DMS79 (cell line): Measurements from ENCODE around the gene USP5.

Experiments used
- DNase-seq: peaks from one replicate; lab custom pipeline; 2025; lab: John Stamatoyannopoulos, UW

The USP5 gene

DNA sequence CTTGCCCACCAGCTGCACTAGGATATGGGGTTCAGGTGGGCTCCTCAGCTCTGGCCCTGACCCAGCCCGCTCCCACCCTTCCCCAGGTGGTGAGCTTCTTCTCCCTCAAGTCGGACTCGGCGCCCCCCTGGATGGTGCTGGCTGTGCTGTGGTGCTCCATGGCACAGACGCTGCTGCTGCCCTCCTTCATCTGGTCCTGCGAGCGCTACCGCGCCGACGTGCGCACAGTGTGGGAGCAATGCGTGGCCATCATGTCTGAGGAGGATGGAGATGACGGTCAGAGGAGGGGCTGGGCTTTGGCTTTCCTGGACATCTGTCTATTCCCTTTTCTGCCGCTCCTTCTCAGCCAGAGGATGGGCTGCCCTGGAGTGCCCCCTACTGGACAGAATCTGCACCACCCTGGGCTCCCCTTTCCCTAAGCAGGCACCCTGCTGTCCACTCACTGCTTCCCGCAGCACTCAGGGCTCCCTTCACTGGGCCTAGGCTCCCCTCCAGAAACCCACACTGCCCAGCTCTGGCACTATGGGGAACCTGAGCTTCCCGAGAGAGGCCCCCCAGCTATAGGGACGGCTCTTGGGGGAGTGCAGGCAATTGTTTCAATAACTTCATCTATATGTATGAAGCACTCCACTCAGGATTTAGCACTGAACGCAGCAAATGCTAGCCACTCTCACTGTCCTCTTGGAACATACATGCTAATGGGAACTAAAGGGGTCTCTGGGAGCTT lies 26.4 kb upstream of the USP5 start:
- peak; percentile 8 for DNase-seq

DNA sequence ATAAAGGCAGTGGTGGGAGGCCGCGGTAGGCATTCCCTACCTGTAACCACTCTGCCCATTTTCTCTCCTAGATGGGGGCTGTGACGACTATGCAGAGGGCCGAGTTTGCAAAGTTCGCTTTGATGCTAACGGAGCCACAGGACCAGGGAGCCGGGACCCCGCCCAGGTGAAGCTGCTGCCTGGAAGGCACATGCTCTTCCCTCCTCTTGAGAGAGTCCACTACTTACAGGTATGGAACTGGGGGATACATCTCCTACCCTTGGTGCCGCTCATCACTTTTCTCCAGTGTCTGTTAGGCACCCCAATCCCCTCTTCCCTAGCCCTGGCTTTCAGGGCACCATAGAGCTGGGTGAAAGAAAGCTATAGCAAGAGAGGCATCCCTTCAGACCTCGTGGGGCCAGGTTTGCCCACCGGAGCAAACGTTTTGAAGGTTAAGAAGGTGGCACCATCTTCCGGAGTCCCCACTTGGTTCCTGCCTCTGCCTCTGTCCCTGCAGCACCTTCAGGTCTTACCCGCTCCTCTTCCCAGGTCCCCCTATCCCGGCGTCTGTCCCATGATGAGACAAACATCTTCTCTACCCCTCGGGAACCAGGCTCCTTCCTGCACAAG lies 25.7 kb upstream of the USP5 start:
- DNase-seq = no peak

DNA sequence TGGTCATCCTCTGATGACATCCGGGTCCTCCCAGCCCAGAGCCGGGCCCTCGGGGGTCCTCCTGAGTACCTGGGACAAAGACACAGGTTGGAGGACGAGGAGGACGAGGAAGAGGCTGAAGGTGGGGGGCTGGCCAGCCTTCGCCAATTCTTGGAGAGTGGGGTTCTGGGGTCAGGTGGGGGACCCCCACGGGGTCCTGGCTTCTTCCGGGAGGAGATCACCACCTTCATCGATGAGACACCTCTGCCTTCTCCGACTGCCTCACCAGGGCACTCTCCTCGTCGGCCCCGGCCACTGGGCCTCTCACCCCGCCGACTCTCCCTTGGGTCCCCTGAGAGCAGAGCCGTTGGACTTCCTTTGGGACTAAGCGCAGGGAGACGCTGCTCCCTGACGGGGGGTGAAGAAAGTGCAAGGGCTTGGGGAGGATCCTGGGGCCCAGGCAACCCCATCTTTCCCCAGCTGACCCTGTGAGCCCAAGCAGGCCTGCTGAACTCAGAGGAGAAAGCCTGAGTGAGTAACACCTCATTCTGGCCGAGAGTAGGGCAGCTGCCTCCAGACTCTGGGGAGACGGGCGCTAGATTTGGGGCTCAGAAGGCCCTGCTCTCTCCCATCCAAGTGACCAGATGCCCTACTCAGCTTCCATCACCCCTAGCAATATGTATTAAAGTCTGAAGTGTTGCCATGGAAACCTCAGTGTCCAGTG lies 25.1 kb upstream of the USP5 start:
- DNase-seq = no peak

DNA sequence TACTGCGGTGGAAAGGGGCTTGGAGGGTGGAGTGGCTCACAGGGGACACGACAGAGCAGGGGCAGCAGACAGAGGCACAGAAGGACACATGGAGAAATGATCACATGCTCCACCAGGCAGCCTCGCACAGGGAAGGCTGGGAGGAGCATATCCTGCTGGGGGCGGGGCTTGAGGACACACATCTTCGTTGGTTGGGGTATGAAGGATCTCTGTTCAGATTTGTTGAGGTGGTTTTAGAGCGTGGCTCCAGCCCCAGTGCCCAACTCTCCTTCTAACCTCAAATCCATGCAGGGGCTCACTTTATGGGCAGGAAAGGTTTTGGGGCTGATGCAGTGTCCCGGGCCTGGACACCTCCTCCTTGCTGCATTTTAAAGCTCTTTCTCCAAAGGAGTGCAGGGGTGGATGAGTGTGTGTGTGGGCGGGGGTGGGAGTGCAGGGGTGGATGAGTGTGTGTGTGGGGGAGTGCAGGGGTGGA lies 24.5 kb upstream of the USP5 start:
- DNase-seq = peak; percentile 84

DNA sequence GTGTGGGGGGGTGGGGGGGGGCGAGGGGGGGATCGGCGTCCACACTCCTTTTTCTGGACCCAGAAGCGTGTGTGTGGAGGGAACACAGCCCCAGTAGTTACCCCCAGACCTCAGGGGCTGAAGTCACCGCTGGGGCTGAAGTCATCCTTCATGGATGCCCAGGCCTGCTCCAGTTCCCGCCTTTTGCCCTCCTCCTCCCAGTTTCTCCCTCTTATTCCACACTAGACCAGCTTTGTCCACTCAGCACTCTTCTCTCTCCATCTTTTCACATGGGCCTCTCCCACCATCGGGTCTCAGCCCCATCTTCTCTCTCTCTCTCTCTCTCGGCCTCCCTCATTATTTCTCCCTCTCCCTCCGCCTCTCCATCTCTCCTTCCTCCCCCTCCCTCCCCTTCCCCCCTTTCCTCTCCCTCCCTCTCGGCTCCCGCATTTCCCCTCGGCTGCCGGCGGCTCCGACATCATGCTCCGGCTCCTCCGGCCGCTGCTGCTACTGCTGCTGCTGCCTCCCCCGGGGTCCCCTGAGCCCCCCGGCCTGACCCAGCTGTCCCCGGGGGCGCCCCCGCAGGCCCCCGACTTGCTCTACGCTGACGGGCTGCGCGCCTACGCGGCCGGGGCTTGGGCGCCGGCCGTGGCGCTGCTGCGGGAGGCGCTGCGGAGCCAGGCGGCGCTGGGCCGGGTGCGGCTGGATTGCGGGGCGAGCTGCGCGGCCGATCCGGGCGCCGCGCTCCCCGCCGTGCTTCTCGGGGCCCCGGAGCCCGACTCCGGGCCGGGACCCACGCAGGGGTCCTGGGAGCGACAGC lies 23.8 kb upstream of the USP5 start, which contains the start of gene P3H3:
Gene P3H3, plus strand, starts transcription at position 426 of the 799 bp plus-strand sequence. Its CDS starts 34 bp downstream, at position 460.
- peak; percentile 52 for DNase-seq

DNA sequence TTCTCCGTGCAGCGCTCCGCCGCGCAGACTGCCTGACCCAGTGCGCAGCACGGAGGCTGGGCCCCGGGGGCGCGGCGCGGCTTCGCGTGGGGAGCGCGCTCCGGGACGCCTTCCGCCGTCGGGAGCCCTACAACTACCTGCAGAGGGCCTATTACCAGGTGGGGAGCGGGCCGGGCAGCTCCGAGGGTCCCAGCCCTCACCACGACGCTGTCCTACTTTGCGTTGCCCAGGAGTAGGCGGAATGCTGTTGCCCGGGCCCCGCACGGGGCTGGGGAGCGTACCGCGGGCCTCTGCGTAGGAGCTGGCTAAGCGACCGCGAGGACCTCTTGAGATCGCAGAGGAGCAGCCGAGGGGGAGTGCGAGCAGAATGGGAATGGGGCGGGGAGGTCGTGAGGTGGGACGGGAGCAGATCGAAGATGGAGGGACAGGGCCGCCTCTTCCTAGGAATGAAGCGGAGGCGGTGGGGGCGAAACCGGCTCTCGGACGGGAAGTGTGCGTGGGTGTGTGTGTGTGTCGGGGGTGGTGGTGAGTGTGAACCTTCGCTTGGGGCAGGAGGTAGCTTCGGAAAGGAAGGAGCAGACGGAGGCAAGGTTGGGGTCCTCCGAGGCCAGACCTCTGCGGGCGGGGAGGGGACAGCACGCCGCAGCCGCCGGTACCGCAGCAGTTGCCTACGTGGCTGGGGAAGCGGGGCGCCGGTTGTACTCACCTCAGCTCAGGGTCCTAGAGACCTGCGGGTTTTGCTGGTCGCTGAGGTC lies 23.0 kb upstream of the USP5 start:
- DNase-seq = peak; percentile 45

DNA sequence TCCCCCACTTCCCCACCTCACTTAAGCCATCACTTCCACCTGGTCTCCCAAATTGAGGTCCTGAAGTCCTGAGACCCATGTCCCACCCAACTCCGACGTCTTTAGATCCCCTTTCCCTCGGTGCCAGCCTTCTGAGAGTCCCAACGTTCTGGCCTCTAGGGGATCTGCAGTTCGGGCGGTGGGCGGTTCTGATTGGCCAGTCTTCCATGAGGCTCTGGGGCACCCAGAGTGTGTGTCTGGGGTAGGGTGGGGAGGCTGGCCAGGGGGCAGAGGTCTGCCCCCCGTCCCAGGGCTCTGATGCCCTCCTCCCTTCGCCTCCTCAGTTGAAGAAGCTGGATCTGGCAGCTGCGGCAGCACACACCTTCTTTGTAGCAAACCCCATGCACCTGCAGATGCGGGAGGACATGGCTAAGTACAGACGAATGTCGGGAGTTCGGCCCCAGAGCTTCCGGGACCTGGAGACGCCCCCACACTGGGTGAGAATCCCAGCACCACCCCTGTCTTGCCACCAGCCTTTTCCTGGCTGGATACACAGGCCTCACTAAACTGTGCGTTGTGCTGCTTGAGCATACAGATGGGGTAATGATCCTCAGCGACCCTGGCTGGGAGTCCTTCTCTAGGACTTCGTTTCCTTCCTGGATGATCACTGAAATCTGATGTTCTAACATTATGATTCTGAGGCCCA lies 22.3 kb upstream of the USP5 start:
- DNase-seq = peak; percentile 45

DNA sequence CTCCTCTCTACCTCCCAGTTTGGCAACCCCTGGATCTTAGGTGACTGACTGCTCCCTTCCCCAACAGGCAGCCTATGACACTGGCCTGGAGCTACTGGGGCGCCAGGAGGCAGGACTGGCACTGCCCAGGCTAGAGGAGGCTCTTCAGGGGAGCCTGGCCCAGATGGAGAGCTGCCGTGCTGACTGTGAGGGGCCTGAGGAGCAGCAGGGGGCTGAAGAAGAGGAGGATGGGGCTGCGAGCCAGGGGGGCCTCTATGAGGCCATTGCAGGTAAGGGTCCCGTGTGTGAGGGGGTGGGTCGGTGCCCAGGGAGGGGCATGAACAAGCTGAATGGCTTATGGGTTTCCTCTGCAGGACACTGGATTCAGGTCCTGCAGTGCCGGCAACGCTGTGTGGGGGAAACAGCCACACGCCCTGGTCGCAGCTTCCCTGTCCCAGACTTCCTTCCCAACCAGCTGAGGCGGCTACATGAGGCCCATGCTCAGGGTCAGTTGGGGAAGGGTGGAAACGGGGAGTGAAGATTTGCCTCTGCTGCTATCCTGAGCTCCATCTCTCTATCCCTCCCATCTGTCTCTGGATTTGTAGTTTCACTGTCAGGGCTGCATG lies 21.6 kb upstream of the USP5 start:
- no peak for DNase-seq

DNA sequence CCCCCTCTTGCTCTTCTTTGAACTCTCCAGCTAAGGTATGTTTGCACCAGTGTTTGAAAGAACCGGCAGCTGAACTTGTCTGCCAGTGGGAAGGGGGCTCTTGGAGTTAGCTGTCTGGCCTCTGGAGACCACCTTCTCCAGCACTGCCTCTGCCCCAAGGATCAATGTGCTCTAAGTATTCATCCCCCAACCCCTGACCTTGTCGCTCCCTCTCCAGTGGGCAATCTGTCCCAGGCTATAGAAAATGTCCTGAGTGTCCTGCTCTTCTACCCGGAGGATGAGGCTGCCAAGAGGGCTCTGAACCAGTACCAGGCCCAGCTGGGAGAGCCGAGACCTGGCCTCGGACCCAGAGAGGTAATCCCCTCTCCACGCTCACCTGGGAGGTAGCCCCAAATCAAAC lies 21.0 kb upstream of the USP5 start:
- DNase-seq = no peak

DNA sequence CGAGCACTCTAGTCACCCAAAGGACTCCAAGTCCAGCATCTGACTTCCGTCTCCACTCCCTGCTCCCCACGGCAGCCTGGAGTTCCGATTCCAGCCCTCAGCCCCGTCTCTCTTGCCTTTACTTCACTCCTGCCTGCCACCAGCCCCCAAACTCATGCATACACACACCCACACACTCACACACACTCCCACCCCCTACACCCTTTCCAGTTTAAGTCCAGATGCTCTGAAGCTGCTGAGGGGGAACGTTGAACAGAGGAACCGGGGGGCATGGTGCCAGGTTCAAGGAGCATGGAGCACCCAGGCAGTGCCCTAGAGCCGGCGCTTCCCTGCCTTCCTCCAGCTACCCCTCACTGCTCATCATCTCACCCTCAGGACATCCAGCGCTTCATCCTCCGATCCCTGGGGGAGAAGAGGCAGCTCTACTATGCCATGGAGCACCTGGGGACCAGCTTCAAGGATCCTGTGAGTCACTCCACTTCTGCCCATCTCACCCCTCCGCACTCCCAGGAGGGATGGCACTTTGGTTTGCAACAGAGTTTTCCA lies 20.4 kb upstream of the USP5 start:
- DNase-seq = no peak

DNA sequence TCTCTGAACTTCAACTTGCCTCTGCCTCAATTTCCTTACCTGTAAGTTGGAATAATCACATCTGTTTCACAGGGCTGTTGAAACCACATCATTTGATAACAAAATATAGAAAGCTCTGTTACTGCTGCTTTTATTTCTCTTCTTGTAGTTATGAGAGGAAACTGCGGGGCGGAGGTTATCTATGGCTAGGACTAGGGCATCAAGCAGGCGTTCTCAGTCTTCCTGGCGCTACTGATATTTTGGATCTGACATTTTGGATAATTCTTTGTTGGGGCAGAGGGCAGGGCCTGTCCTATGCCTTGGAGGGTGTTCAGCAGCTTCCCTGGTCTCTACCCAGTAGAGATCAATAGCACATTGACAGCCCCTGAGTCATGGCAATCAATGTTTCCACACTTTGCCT lies 19.8 kb upstream of the USP5 start:
- DNase-seq = no peak

DNA sequence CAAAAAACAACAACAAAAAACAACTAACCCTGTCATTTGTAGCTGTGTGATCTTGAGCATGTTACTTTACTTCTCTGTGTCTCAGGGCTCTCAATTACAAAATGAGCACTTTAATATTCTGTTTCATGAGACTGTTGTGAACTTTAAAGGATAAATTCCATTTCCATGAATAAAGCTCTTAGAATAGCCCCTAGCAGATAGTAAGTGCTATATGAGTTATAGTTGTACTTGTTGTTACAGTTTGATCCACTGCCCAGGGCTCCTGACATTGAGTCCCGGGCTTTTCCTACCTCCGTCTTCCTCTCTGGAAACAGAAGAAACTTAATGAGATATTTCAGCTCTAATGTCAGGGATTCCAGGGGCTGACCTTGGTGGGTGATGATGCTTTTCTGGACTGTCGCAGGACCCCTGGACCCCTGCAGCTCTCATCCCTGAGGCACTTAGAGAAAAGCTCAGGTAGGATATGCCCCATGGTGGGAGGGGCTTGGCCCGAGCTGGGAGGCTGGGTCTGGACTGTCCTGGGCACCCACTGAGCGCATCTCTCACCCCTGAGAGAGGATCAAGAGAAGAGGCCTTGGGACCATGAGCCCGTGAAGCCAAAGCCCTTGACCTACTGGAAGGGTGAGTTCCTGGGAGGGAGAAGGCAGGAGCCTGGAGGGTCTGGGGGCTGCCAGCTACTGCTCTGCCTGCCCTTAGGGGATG lies 18.6 kb upstream of the USP5 start:
- DNase-seq = no peak

DNA sequence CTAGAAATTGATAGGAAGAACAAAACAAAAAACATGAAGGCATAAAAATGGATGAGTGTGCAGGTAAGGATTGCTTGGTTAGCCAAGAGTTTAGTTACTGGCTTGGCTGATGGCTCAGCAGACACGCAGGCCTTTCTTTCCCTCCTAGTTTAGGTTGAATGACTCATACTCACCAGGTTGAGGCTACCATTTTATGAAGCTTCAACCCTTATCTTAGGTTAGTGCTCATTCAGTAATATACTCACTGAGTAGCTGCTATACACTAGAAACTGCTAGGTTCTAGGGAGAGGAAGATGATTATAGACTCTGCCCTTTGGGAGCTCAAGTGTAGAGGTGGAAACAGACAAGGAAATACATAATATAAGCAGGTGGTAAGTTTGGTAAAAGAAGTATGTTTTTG lies 17.7 kb upstream of the USP5 start:
- no peak for DNase-seq

DNA sequence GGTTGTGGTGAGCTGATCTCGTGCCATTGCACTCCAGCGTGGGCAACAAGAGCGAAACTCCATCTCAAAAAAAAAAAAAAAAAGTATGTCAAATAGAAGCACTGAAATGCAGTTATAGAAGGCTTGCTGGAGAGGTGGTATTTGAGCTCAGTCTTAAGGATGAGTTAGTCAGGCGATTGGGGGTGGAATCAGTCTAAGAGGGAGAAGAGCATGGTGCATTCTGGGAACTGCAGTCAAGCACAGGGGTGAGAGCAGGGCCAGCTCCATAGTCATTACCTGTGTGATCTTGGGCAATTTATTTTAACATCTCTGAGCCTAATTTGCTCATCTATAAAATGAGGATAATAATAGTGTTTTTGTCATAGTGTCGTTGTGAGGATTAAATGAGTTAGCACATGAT lies 17.1 kb upstream of the USP5 start:
- no peak for DNase-seq

DNA sequence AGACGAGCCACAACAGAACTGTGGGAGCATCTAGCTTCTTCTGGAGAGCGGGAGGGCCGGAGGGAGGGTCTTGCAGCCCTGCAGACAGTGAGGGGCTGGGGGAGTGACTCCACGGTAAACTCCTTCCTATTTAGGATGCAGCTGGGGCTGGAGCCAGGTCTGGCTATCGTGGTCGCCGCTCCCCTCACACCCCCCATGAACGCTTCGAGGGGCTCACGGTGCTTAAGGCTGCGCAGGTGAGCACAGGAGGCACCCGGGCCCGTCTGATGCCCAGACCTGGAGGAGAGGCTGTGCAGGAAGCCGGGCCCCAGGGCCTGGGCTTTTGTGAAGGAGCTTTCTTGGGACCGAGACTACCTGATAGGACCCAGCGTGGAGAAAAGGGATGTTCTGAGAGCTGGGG lies 15.1 kb upstream of the USP5 start:
- DNase-seq = no peak

DNA sequence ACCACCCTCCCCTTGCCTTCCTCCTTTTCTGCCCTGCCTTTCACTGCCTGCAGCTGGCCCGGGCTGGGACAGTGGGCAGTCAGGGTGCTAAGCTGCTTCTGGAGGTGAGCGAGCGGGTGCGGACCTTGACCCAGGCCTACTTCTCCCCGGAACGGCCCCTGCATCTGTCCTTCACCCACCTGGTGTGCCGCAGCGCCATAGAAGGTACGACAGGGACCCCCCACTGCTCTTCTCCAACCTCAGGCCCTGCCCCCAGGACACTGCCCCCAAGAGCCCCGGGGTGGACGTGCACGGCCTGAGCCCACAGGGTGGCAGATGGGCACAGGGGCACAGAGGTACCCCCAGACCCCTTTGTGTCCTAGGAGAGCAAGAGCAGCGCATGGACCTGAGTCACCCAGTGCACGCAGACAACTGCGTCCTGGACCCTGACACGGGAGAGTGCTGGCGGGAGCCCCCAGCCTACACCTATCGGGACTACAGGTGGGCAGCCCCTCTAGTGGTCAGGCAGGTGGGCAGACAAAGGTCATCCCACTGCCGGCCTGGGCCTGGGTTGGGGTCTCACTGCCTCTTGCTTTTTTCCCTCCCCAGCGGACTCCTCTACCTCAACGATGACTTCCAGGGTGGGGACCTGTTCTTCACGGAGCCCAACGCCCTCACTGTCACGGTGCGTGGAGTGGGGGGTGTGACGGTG lies 14.4 kb upstream of the USP5 start:
- no peak for DNase-seq

DNA sequence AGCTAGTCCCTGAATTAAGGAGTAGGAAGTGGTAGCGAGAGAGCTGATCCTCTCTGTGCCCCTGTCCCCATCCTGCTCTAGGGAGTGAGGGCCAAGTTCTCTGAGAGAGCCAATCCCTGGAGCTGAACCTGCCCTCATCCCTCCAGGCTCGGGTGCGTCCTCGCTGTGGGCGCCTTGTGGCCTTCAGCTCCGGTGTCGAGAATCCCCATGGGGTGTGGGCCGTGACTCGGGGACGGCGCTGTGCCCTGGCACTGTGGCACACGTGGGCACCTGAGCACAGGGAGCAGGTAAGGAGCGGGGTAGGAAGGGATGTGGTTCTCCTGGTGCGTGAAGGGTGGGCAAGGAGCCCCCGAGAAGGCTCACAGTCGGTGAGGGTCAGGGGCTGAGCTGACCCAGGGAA lies 13.1 kb upstream of the USP5 start:
- no peak for DNase-seq

DNA sequence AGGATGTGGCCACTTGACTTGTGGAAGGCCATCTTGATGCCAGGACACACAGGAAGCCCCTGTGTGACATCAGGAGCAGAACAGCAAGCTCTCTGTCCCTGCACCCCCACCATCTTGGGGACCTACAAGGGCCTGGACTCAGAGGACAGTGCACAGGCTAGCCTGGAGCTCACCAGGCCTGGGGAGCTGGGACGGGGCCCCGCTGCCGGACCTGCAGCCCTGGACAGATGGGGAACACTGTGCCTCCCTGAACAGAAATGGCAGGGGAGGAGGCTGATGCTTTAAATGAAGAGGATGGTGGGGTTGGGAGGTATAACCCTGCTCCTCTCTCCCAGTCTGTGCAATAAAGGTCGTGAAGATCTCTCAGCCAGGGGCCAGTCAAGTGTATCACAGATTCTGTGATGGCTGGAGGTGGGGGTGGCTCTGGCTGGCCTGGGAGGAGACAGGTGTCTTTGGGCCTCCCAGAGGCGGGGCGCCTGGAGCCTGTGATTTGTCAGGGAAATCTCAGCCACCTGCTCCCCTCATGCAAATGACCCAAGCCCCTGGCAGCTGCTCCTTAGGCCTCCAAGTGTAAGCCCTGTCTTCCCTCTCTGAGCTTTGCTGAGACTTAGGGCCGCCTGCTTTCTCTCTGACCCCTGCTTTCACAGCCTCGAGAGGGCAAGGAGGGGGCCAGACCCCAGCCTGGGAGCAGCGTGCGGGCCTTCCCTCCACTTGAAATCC lies 12.3 kb upstream of the USP5 start:
- no peak for DNase-seq
